ENCODE measurements around the gene CCL18.
"Not testable (repeated sequence)": the region's sequence is repeated elsewhere in the genome, so short reads cannot be mapped to it uniquely, and the experiment has no call there.

DNA sequence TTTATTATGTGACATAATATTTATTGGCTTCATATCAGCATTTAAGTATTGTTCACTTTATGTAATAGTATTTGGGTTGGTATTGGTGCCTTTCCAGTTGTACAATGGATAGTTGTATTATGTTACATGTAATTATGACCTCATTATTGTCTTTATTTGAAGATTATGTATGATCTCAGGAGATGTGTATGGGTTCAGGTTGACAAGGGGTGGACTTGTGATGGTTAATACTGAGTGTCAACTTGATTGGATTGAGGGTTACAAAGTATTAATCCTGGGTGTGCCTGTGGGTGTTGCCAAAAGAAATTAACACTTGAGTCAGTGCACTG, 51.5 kb downstream of the CCL18 start:
- TF ChIP-seq, protein P1, sequence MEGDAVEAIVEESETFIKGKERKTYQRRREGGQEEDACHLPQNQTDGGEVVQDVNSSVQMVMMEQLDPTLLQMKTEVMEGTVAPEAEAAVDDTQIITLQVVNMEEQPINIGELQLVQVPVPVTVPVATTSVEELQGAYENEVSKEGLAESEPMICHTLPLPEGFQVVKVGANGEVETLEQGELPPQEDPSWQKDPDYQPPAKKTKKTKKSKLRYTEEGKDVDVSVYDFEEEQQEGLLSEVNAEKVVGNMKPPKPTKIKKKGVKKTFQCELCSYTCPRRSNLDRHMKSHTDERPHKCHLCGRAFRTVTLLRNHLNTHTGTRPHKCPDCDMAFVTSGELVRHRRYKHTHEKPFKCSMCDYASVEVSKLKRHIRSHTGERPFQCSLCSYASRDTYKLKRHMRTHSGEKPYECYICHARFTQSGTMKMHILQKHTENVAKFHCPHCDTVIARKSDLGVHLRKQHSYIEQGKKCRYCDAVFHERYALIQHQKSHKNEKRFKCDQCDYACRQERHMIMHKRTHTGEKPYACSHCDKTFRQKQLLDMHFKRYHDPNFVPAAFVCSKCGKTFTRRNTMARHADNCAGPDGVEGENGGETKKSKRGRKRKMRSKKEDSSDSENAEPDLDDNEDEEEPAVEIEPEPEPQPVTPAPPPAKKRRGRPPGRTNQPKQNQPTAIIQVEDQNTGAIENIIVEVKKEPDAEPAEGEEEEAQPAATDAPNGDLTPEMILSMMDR (IDR thresholded peaks at IDR 0.05), result not testable (repeated sequence)
- not testable (repeated sequence) for TF ChIP-seq POLR2A, POLR2AphosphoS5, EP300 (IDR thresholded peaks at IDR 0.05)

Data from sigmoid colon (tissue), 4 donors.